Measurements from ENCODE around the gene GPRC5C. TPM values are rescaled to one million over a fixed set of nuclear protein-coding genes. Genes with fewer than 3 reads are reported as not detected.

The GPRC5C gene
- total and polyA plus RNA-seq, 2 donors (not counting 1 experiment from before 2014, with no cell fraction given), result 0.66 to 1.1 TPM

GRCh38 chr17:74432424-74432690 lies 469 bp downstream of the GPRC5C start:
- Histone ChIP-seq H4K20me1 (ENCODE audit: control insufficient read depth, insufficient read depth, low read length, poor library complexity, severe bottlenecking) (no peaks in the 10 kb centered on the region), H2AFZ (ENCODE audit: insufficient read depth, low read depth, low read length, poor library complexity, severe bottlenecking) (no peak overlapping the region), H3K27me3 (replicated peaks in 1 of 4; ENCODE audit: control extremely low read depth in 1 of 4, control insufficient read depth in 3 of 4, insufficient read depth in 4 of 4, low read length in 3 of 4) (peaks cover 0 to 50% (median 24%) of the 10 kb centered on the region in 4 experiments), H3K4me3 (ENCODE audit: control extremely low read depth in 1 of 5, extremely low read depth in 1 of 5, insufficient read depth in 1 of 5, low read depth in 2 of 5, low read length in 4 of 5) (no peak overlapping the region), H3K36me3 (replicated peaks in 1 of 2; ENCODE audit: control extremely low read depth in 1 of 2, control insufficient read depth in 1 of 2, extremely low read depth in 1 of 2, insufficient read depth in 2 of 2, low read length in 1 of 2) (no peaks in the 10 kb centered on the region), H3K9me3 (ENCODE audit: control extremely low read depth in 1 of 3, control insufficient read depth in 2 of 3, insufficient read depth in 1 of 3, low read length in 2 of 3) (peaks cover under 1 to 33% (median 4%) of the 10 kb centered on the region in 3 donors), H3K27ac (ENCODE audit: low read length in 2 of 2) (no peak overlapping the region), H3K4me2 (replicated peaks; ENCODE audit: low read depth, low read length, poor library complexity, severe bottlenecking) (peak overlapping the region; percentile 84), H3K4me1 (ENCODE audit: control insufficient read depth in 2 of 2, insufficient read depth in 2 of 2, low read length in 2 of 2) (peaks cover 27% of the 10 kb centered on the region in 2 donors), H3K79me2 (ENCODE audit: control insufficient read depth, insufficient read depth, low read length) (no peaks in the 10 kb centered on the region), H3K9ac (ENCODE audit: low read length) (no peak overlapping the region)
- ATAC-seq (ENCODE audit: low read depth) (no peak), DNase-seq (no peak)
- intact Hi-C loops (cut with micrococcal nuclease), result no loop called here
- Mint-ChIP-seq H3K27me3 (peaks cover 43% of the 10 kb centered on the region), H3K4me1 (peaks cover 16% of the 10 kb centered on the region), H3K4me3 (no peak overlapping the region), H3K9me3 (ENCODE audit: insufficient read depth) (peaks cover 5% of the 10 kb centered on the region), H3K27ac (no peak overlapping the region)
- 5% methylated on average over 33 of the region's 33 CpGs for WGBS (ENCODE audit: insufficient coverage)
- TF ChIP-seq CTCF (IDR thresholded peaks at IDR 0.05) (no peak), EZH2 (IDR thresholded peaks at IDR 0.05; ENCODE audit: borderline replicate concordance, insufficient read depth, low read depth, low read length, poor library complexity, severe bottlenecking) (no peak)
- ChIA-PET POLR2A (no interaction called here), CTCF (no interaction called here)

GRCh38 chr17:74432766-74433391 lies 991 bp downstream of the GPRC5C start:
- H3K9ac ChIP-seq (ENCODE audit: low read length), result no peak overlapping the region
- peaks cover 27% of the 10 kb centered on the region in 2 donors for H3K4me1 ChIP-seq (ENCODE audit: control insufficient read depth in 2 of 2, insufficient read depth in 2 of 2, low read length in 2 of 2)
- H3K4me3 ChIP-seq (ENCODE audit: control extremely low read depth in 1 of 5, extremely low read depth in 1 of 5, insufficient read depth in 1 of 5, low read depth in 2 of 5, low read length in 4 of 5), result no peak overlapping the region
- intact Hi-C loops (cut with micrococcal nuclease), result no loop called here
- TF ChIP-seq CTCF (IDR thresholded peaks at IDR 0.05) (no peak), EZH2 (IDR thresholded peaks at IDR 0.05; ENCODE audit: borderline replicate concordance, insufficient read depth, low read depth, low read length, poor library complexity, severe bottlenecking) (no peak)
- peaks cover 43% of the 10 kb centered on the region for H3K27me3 Mint-ChIP-seq
- no peak overlapping the region for H3K4me3 Mint-ChIP-seq
- no peak overlapping the region for H3K27ac Mint-ChIP-seq
- ChIA-PET POLR2A (interaction anchor here (0.6 kb wide), 1 partner anchor 10 kb away, joined by 4 read pairs; no protein-coding TSS in a partner anchor), CTCF (no interaction called here)
- H3K27me3 ChIP-seq (replicated peaks in 1 of 4; ENCODE audit: control extremely low read depth in 1 of 4, control insufficient read depth in 3 of 4, insufficient read depth in 4 of 4, low read length in 3 of 4), result peaks cover 0 to 47% (median 24%) of the 10 kb centered on the region in 4 experiments
- H3K27ac ChIP-seq (ENCODE audit: low read length in 2 of 2), result no peak overlapping the region
- H3K36me3 ChIP-seq (replicated peaks in 1 of 2; ENCODE audit: control extremely low read depth in 1 of 2, control insufficient read depth in 1 of 2, extremely low read depth in 1 of 2, insufficient read depth in 2 of 2, low read length in 1 of 2), result no peaks in the 10 kb centered on the region
- no peaks in the 10 kb centered on the region for H3K79me2 ChIP-seq (ENCODE audit: control insufficient read depth, insufficient read depth, low read length)
- peaks cover 9% of the 10 kb centered on the region for H3K9me3 Mint-ChIP-seq (ENCODE audit: insufficient read depth)
- peak overlapping the region; percentile 84 for H3K4me2 ChIP-seq (replicated peaks; ENCODE audit: low read depth, low read length, poor library complexity, severe bottlenecking)
- H3K9me3 ChIP-seq (ENCODE audit: control extremely low read depth in 1 of 3, control insufficient read depth in 2 of 3, insufficient read depth in 1 of 3, low read length in 2 of 3), result peaks cover 3 to 36% (median 9%) of the 10 kb centered on the region in 3 donors
- H4K20me1 ChIP-seq (ENCODE audit: control insufficient read depth, insufficient read depth, low read length, poor library complexity, severe bottlenecking), result no peaks in the 10 kb centered on the region
- no peak for DNase-seq
- ATAC-seq (ENCODE audit: low read depth), result no peak
- peaks cover 16% of the 10 kb centered on the region for H3K4me1 Mint-ChIP-seq
- no peak overlapping the region for H2AFZ ChIP-seq (ENCODE audit: insufficient read depth, low read depth, low read length, poor library complexity, severe bottlenecking)
- 26% methylated on average over 11 of the region's 23 CpGs for WGBS (ENCODE audit: insufficient coverage)

Data from B cell (primary cell).